ENCODE measurements around the gene SLC17A7.

DNA sequence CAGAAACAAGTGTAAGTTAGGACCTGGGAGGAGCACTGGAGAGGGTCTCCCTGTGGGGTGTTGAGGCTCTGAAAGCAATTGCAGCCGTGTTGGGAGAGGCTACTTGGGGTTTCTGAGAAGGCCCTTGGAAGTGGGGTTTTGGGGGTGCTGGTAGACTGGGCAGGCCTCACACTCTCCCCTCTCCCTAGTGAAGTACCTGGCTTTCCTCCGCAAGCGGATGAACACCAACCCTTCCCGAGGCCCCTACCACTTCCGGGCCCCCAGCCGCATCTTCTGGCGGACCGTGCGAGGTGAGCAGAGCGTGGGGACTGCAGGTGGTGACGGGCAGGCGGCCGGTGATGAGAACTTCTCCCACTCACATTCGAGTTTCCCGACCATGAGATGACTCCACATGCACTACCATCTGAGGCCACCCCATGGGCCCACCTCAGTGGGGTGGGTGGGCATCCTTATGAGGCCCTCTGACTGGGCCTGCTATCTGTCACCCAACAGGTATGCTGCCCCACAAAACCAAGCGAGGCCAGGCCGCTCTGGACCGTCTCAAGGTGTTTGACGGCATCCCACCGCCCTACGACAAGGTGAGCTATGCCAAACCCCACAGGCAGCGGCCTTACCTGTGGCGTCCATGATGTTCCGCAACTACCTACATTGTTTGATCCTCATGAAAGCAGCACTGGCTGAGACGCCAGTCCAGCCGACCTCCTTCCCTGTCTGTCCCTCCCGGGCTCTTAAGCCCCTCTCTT lies 49.1 kb upstream of the SLC17A7 start:
- TF ChIP-seq POLR2A (IDR thresholded peaks at IDR 0.05; ENCODE audit: borderline replicate concordance, extremely low read depth, insufficient read depth, insufficient read length) (no peak), ATF3 (IDR thresholded peaks at IDR 0.05) (no peak), EZH2phosphoT487 (IDR thresholded peaks at IDR 0.05; ENCODE audit: borderline replicate concordance) (no peak), EZH2 (IDR thresholded peaks at IDR 0.05) (no peak)
- TF ChIP-seq, protein P1, sequence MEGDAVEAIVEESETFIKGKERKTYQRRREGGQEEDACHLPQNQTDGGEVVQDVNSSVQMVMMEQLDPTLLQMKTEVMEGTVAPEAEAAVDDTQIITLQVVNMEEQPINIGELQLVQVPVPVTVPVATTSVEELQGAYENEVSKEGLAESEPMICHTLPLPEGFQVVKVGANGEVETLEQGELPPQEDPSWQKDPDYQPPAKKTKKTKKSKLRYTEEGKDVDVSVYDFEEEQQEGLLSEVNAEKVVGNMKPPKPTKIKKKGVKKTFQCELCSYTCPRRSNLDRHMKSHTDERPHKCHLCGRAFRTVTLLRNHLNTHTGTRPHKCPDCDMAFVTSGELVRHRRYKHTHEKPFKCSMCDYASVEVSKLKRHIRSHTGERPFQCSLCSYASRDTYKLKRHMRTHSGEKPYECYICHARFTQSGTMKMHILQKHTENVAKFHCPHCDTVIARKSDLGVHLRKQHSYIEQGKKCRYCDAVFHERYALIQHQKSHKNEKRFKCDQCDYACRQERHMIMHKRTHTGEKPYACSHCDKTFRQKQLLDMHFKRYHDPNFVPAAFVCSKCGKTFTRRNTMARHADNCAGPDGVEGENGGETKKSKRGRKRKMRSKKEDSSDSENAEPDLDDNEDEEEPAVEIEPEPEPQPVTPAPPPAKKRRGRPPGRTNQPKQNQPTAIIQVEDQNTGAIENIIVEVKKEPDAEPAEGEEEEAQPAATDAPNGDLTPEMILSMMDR (IDR thresholded peaks at IDR 0.05 in 2 of 3, conservative IDR thresholded peaks at IDR 0.05 in 1 of 3; ENCODE audit: borderline replicate concordance in 1 of 3, insufficient read depth in 1 of 3, low read depth in 2 of 3, low read length in 2 of 3), result no peak
- TF ChIP-seq, protein P2, sequence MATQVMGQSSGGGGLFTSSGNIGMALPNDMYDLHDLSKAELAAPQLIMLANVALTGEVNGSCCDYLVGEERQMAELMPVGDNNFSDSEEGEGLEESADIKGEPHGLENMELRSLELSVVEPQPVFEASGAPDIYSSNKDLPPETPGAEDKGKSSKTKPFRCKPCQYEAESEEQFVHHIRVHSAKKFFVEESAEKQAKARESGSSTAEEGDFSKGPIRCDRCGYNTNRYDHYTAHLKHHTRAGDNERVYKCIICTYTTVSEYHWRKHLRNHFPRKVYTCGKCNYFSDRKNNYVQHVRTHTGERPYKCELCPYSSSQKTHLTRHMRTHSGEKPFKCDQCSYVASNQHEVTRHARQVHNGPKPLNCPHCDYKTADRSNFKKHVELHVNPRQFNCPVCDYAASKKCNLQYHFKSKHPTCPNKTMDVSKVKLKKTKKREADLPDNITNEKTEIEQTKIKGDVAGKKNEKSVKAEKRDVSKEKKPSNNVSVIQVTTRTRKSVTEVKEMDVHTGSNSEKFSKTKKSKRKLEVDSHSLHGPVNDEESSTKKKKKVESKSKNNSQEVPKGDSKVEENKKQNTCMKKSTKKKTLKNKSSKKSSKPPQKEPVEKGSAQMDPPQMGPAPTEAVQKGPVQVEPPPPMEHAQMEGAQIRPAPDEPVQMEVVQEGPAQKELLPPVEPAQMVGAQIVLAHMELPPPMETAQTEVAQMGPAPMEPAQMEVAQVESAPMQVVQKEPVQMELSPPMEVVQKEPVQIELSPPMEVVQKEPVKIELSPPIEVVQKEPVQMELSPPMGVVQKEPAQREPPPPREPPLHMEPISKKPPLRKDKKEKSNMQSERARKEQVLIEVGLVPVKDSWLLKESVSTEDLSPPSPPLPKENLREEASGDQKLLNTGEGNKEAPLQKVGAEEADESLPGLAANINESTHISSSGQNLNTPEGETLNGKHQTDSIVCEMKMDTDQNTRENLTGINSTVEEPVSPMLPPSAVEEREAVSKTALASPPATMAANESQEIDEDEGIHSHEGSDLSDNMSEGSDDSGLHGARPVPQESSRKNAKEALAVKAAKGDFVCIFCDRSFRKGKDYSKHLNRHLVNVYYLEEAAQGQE (IDR thresholded peaks at IDR 0.05; ENCODE audit: low read depth), result no peak
- TF ChIP-seq, protein P3, sequence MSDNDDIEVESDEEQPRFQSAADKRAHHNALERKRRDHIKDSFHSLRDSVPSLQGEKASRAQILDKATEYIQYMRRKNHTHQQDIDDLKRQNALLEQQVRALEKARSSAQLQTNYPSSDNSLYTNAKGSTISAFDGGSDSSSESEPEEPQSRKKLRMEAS (IDR thresholded peaks at IDR 0.05), result no peak
